Measurements from ENCODE around the gene GLI3. TPM values are rescaled to one million over a fixed set of nuclear protein-coding genes. Genes with fewer than 3 reads are reported as not detected.

The GLI3 gene
- total and polyA plus RNA-seq, 10 of the 15 experiments (the other 5 are each of a cell fraction or from before 2014, with no cell fraction given) = 0.01 TPM; not detected in 8

DNA sequence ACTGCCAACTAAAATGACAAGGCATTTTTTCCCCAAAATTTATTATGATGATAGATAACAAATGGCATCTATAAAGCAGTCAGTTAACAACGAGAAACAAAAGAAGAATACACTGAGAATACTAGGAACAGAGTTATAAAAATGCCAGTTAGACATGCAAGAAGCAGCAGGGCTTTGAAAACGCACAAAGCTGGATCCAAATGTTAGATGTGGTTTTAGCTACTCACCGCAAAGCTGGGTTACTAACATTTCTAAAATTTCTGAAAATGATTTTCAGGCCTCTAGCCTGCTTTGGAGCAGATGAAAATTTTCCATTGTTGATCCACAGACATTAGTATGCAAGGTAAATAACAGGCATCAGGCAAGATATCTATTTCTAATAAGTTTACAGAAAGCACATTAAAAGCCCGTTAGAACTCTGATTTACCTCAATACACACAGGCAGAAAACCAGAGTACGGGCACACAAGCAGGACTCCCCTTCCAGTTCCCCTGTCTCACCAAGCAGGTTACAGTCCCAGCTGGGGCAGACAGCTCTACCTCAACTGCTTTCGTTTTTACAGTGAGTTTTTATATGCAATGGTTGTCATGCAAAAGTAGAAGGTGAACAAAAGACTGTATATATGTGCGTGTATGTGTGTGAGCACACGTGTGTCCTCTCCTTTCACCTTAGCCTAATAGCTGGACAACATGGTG lies 37.9 kb downstream of the GLI3 start:
- TF ChIP-seq, protein P1, sequence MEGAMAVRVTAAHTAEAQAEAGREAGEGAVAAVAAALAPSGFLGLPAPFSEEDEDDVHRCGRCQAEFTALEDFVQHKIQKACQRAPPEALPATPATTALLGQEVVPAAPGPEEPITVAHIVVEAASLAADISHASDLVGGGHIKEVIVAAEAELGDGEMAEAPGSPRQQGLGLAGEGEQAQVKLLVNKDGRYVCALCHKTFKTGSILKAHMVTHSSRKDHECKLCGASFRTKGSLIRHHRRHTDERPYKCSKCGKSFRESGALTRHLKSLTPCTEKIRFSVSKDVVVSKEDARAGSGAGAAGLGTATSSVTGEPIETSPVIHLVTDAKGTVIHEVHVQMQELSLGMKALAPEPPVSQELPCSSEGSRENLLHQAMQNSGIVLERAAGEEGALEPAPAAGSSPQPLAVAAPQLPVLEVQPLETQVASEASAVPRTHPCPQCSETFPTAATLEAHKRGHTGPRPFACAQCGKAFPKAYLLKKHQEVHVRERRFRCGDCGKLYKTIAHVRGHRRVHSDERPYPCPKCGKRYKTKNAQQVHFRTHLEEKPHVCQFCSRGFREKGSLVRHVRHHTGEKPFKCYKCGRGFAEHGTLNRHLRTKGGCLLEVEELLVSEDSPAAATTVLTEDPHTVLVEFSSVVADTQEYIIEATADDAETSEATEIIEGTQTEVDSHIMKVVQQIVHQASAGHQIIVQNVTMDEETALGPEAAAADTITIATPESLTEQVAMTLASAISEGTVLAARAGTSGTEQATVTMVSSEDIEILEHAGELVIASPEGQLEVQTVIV (IDR thresholded peaks at IDR 0.05; ENCODE audit: borderline replicate concordance, partially characterized antibody) = no peak
- TF ChIP-seq CEBPB (IDR thresholded peaks at IDR 0.05; ENCODE audit: borderline replicate concordance in 1 of 2, low read depth in 2 of 2, low read length in 2 of 2) = no peak
- TF ChIP-seq RCOR1 (conservative IDR thresholded peaks at IDR 0.05; ENCODE audit: low read depth, low read length) = no peak
- TF ChIP-seq TCF12 (IDR thresholded peaks at IDR 0.05; ENCODE audit: low read depth, low read length) = no peak
- no peak for TF ChIP-seq CHD1 (IDR thresholded peaks at IDR 0.05; ENCODE audit: low read depth, low read length)
- TF ChIP-seq TBL1XR1 (IDR thresholded peaks at IDR 0.05; ENCODE audit: low read depth, low read length) = no peak
- TF ChIP-seq CREB1 (IDR thresholded peaks at IDR 0.05; ENCODE audit: low read depth) = no peak
- no peaks in the 10 kb centered on the region for H3K9me3 ChIP-seq (replicated peaks; ENCODE audit: control insufficient read depth, insufficient read depth, low read length)
- no peaks in the 10 kb centered on the region for H3K27me3 ChIP-seq (replicated peaks in 1 of 2; ENCODE audit: control insufficient read depth in 2 of 2, insufficient read depth in 2 of 2, low read length in 1 of 2)
- H3K79me2 ChIP-seq (ENCODE audit: control insufficient read depth, insufficient read depth, low read length) = no peaks in the 10 kb centered on the region
- FAIRE-seq (no peak), DNase-seq (ENCODE audit: low read depth, low spot score) (no peak), ATAC-seq (no peak)
- no peak overlapping the region for H3K4me2 ChIP-seq (ENCODE audit: control insufficient read depth, insufficient read depth)
- H2AFZ ChIP-seq (ENCODE audit: control insufficient read depth, low read depth, low read length) = no peak overlapping the region
- H4K20me1 ChIP-seq (ENCODE audit: control insufficient read depth, insufficient read depth) = no peaks in the 10 kb centered on the region
- ChIA-PET POLR2A (no interaction called here), SMC1A (ENCODE audit: uncharacterized antibody, unreplicated experiment) (no interaction called here), CTCF (no interaction called here), RAD21 (ENCODE audit: unreplicated experiment) (no interaction called here)
- H3K9ac ChIP-seq (ENCODE audit: control insufficient read depth, insufficient read depth, low read length) = no peak overlapping the region
- H3K27ac ChIP-seq (ENCODE audit: control insufficient read depth, insufficient read depth) = no peak overlapping the region
- in situ Hi-C loops (cut with MboI) (no loop called here), intact Hi-C loops (cut with micrococcal nuclease; ENCODE audit: unreplicated experiment) (no loop called here)
- no peak overlapping the region for H3K4me3 ChIP-seq
- no peaks in the 10 kb centered on the region for H3K36me3 ChIP-seq (ENCODE audit: control insufficient read depth in 2 of 2, insufficient read depth in 2 of 2, low read length in 1 of 2)
- BruUV-seq (replicated peaks) = no TSS peak
- 15% methylated on average over 8 of the region's 8 CpGs for WGBS (ENCODE audit: insufficient coverage, insufficient replicate concordance, low lambda C conversion rate, missing lambda C conversion rate)
- H3K4me1 ChIP-seq (ENCODE audit: control insufficient read depth, insufficient read depth, low read length) = no peaks in the 10 kb centered on the region

All from GM12878 (cell line).